ENCODE measurements around the gene DLK2.

The DLK2 gene

GRCh38 chr6:43402820-43403219 lies 52.5 kb downstream of the DLK2 start:
- no peak for DNase-seq (ENCODE audit: low read depth)
- TF ChIP-seq MYC (IDR thresholded peaks at IDR 0.05; ENCODE audit: low read depth, low read length) (no peak), POLR2A (IDR thresholded peaks at IDR 0.05; ENCODE audit: extremely low read depth, insufficient read length) (no peak)
- TF ChIP-seq, protein P1, sequence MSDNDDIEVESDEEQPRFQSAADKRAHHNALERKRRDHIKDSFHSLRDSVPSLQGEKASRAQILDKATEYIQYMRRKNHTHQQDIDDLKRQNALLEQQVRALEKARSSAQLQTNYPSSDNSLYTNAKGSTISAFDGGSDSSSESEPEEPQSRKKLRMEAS (IDR thresholded peaks at IDR 0.05; ENCODE audit: low read depth, low read length): no peak
- TF ChIP-seq, protein P2, sequence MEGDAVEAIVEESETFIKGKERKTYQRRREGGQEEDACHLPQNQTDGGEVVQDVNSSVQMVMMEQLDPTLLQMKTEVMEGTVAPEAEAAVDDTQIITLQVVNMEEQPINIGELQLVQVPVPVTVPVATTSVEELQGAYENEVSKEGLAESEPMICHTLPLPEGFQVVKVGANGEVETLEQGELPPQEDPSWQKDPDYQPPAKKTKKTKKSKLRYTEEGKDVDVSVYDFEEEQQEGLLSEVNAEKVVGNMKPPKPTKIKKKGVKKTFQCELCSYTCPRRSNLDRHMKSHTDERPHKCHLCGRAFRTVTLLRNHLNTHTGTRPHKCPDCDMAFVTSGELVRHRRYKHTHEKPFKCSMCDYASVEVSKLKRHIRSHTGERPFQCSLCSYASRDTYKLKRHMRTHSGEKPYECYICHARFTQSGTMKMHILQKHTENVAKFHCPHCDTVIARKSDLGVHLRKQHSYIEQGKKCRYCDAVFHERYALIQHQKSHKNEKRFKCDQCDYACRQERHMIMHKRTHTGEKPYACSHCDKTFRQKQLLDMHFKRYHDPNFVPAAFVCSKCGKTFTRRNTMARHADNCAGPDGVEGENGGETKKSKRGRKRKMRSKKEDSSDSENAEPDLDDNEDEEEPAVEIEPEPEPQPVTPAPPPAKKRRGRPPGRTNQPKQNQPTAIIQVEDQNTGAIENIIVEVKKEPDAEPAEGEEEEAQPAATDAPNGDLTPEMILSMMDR (IDR thresholded peaks at IDR 0.05; ENCODE audit: low read depth, low read length): no peak
- no peak overlapping the region for H3K4me3 ChIP-seq (ENCODE audit: low read depth, low read length)

DNA sequence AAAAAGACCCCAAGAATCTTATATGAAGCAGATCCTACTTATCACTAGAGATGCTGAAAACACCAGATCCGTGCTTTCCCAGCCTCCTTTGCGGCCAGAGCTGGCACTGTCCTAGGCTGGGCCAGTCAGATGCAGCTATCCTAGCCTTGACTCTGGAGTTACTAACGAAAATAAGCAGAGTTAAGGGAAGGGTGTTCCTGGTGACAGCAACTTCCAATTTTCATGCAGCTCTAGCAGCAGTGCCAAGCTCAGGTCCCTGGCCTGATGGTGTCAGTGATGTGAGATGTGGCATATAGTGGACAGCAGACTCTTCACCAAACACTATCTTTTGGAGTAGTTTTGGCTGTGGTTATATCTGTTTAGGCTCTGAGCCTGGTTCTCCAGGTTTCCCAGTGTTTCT lies 53.6 kb downstream of the DLK2 start:
- no peak overlapping the region for H3K4me3 ChIP-seq (ENCODE audit: low read depth, low read length)
- TF ChIP-seq POLR2A (IDR thresholded peaks at IDR 0.05; ENCODE audit: extremely low read depth, insufficient read length) (no peak), MYC (IDR thresholded peaks at IDR 0.05; ENCODE audit: low read depth, low read length) (no peak)
- TF ChIP-seq, protein P2 (IDR thresholded peaks at IDR 0.05; ENCODE audit: low read depth, low read length): no peak
- TF ChIP-seq, protein P1 (IDR thresholded peaks at IDR 0.05; ENCODE audit: low read depth, low read length): no peak
- no peak for DNase-seq (ENCODE audit: low read depth)

Data from NB4 (cell line).